A673 (cell line): ENCODE data around the gene FAM120AOS.

Experiments used
- CTCF ChIP-seq: fragments of 300-800, 200-600 bp; sonication (generic); conservative IDR thresholded peaks from 2 replicates; pipeline ENCODE4 v1.5.1; 2017; ENCODE audit warnings: low read depth, mild to moderate bottlenecking, antibody characterized with exemption, low read length, moderate library complexity, mixed read lengths
- EZH2 ChIP-seq: fragments of 200-600 bp; sonication (generic); IDR thresholded peaks from 2 replicates; pipeline ENCODE4 v1.6.1; 2017; ENCODE audit warnings: borderline replicate concordance, low read depth, mild to moderate bottlenecking, mixed read lengths, antibody characterized with exemption, low read length; ENCODE audit not compliant: poor library complexity, severe bottlenecking

GRCh38 chr9:93458712-93459111, 5.3 kb upstream of the FAM120AOS start:
- TF ChIP-seq CTCF (no peak), EZH2 (no peak)
